BLaER1 treated with 17β-estradiol and CSF1 and Interleukin-3, amounts not matched to agents 10 nM and 100 nM (cell line): ENCODE measurements around the gene PABPC1L.

Experiments
- H3K27ac ChIP-seq, 11 experiments: shearing (Covaris generic); formaldehyde crosslinking; 2 replicates each; pipeline ENCODE4 v1.8.1; 2022
- H3K27me3 ChIP-seq, 11 experiments: shearing (Covaris generic); formaldehyde crosslinking; 2 replicates each; pipeline ENCODE4 v1.8.1; 2022
- H3K36me3 ChIP-seq, 11 experiments: shearing (Covaris generic); formaldehyde crosslinking; 2 replicates each; pipeline ENCODE4 v1.8.1; 2022
- H3K4me1 ChIP-seq, 10 experiments: shearing (Covaris generic); formaldehyde crosslinking; 2 replicates each; pipeline ENCODE4 v1.8.1; 2022
- H3K4me2 ChIP-seq, 11 experiments: shearing (Covaris generic); formaldehyde crosslinking; 2 replicates each; pipeline ENCODE4 v1.8.1; 2022
- H3K4me3 ChIP-seq, 10 experiments: shearing (Covaris generic); formaldehyde crosslinking; 2 replicates each; pipeline ENCODE4 v1.8.1; 2022
- H3K9ac ChIP-seq, 11 experiments: shearing (Covaris generic); formaldehyde crosslinking; 2 replicates each; pipeline ENCODE4 v1.8.1; 2022
- H3K9me3 ChIP-seq, 11 experiments: shearing (Covaris generic); formaldehyde crosslinking; replicated peaks in 1 of 11; 2 replicates each; pipeline ENCODE4 v1.8.1; 2022
- H4K20me1 ChIP-seq, 11 experiments: shearing (Covaris generic); formaldehyde crosslinking; 2 replicates each; pipeline ENCODE4 v1.8.1; 2022
- Cebpa-rat ChIP-seq, 11 experiments: shearing (Covaris generic); IDR thresholded peaks; 2 replicates each; pipeline ENCODE4 v1.8.1; 2022

PABPC1L gene

DNA sequence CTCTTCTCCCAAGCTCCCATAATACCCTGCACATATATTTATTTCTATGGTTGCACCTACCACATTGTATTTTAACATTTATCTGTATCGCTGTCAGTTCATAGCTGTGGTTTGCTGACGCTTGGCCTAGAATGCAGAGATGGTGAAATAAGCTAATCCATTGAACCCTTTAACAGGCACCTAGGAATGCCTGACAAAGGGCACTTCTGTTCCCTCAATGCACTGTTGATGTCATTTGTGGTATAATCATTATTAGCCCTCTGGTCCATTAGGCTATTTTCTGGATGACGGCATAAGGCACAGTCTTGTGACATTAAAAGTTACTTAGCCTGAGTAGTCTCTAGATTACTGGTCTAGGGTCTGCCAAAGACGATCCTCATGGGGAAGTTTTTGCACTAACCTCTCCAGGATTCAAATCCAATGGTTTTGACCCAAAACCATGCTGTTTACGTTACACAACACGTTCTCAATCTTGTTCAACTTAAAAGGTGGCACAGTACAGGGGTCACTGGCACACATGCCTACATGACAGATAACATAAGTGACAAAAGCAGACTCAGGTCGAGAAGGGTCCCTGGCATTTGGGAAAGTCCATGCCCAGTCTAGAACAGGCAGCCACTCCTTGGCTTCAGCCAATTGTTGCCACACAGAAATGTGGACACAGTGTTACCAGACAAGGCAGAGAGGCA, 26.5 kb upstream of the PABPC1L start:
- Histone ChIP-seq H3K27me3 (no peaks in the 10 kb centered on the region), H3K9ac (no peak overlapping the region), H3K4me1 (peaks cover 22 to 30% (median 27%) of the 10 kb centered on the region in 10 experiments), H3K4me3 (no peak overlapping the region), H4K20me1 (peaks cover 25 to 28% (median 27%) of the 10 kb centered on the region in 11 experiments), H3K4me2 (no peak overlapping the region), H3K27ac (no peak overlapping the region), H3K36me3 (peaks cover 3 to 17% (median 12%) of the 10 kb centered on the region in 11 experiments; a peak in 17 of 22 replicates), H3K9me3 (no peaks in the 10 kb centered on the region)
- TF ChIP-seq Cebpa-rat (IDR thresholded peaks at IDR 0.05): no peak

DNA sequence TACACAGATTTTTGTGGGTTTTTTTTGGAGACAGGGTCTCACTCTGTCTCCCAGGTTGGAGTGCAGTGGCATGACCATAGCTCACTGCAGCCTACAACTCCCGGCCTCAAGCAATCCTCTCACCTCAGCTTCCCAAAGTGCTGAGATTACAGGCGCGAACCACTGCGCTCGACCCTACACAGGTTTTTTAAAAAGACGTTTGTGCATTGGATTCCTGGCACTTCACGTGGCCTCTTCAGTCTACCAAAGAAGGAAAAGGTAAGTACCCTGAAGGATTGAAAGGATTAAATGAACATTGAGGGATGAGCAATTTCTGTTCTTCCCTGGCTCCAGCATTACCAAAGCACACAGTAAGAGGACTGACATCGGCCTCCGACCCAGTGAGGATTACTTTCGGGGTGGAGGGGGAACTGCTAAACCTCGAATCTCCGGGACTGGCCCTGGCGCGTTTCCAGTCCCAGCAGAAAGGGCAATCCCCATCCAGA, 24.9 kb upstream of the PABPC1L start:
- no peaks in the 10 kb centered on the region for H3K27me3 ChIP-seq
- H4K20me1 ChIP-seq: peaks cover 40 to 44% (median 43%) of the 10 kb centered on the region in 11 experiments
- H3K27ac ChIP-seq: peak overlapping the region in 10 of 11 experiments; percentile 98 to 100 (median 99); a peak in 20 of 22 replicates
- peak overlapping the region; percentile 68 to 94 (median 83) for H3K4me2 ChIP-seq
- TF ChIP-seq Cebpa-rat (IDR thresholded peaks at IDR 0.05): no peak
- H3K9me3 ChIP-seq: no peaks in the 10 kb centered on the region
- H3K4me3 ChIP-seq: peak overlapping the region; percentile 89 to 100 (median 98)
- peak overlapping the region; percentile 69 to 100 (median 99) for H3K9ac ChIP-seq
- peaks cover 3 to 33% (median 21%) of the 10 kb centered on the region in 11 experiments; a peak in 17 of 22 replicates for H3K36me3 ChIP-seq
- H3K4me1 ChIP-seq: peaks cover 34 to 44% (median 39%) of the 10 kb centered on the region in 10 experiments

DNA sequence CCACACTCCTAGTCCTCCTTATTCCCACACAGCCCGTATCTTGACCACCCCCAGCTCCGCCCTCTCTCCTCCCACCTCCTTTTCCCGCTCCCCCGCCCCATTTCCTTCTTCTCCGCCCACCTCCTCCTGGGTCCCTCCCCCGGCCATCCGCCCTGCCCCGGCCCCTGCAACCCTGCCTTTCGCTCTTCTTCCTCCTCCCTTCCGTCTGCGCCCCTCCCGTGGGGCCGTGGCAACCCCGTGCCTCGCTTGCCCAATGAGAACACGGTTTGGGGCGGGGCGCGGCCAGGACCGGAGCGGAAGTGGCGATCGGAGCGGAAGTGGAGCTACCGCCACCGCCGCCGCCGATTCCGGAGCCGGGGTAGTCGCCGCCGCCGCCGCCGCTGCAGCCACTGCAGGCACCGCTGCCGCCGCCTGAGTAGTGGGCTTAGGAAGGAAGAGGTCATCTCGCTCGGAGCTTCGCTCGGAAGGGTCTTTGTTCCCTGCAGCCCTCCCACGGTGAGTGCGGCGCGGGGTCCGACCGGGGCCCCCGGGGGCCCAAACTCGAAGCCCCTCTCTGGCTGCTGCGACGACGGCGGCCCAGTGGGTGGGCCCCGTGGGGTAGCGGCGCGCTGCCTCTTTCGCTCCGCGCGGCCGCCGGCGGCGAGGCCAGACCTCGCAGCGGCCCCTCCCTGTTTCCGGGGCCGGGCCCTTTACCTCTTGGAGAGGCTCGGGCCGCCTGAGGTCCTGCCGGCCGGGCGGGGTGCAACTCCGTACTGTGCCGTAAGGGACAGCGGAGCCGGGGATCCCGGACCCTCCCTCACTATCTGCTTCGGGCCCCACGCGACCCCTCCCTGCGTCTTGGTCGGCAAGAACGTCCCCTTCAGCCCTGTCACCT, 24.2 kb upstream of the PABPC1L start, which contains the start of gene YWHAB:
Gene YWHAB (plus strand): TSS at position 314 of the 874 bp plus-strand sequence. CDS start 15,829 bp downstream, outside the sequence.
- no peak for TF ChIP-seq Cebpa-rat (IDR thresholded peaks at IDR 0.05)
- Histone ChIP-seq H4K20me1 (peaks cover 47 to 51% (median 50%) of the 10 kb centered on the region in 11 experiments), H3K27ac (peak within 1 kb of the TSS; percentile 94 to 100 (median 99)), H3K9me3 (no peaks in the 10 kb centered on the region), H3K4me2 (peak within 1 kb of the TSS; percentile 85 to 99 (median 93)), H3K4me3 (peak within 1 kb of the TSS; percentile 89 to 100 (median 98)), H3K9ac (peak within 1 kb of the TSS; percentile 97 to 100 (median 99)), H3K36me3 (peaks cover 3 to 37% (median 24%) of the 10 kb centered on the region in 11 experiments; a peak in 18 of 22 replicates), H3K4me1 (peaks cover 36 to 48% (median 43%) of the 10 kb centered on the region in 10 experiments), H3K27me3 (no peaks in the 10 kb centered on the region)

DNA sequence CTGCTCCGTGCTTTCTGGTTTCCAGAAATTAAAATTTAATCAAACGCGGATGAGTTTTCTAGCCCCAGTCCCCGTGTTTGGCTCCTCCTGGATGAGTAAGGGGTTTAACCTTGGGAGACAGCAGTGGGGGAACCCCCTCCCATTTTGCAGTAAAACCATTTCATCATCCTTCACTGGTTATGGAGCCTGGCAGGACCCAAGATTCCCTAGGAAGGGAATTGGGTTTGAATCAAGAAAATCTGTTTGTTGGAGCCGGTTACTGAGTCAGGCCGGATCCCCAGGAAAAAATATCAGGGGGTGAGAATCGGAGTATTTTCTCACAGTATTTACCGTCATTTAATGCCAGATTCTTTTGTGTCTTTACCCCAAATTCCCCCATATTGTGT, 23.6 kb upstream of the PABPC1L start:
- Histone ChIP-seq H3K4me3 (peak overlapping the region; percentile 89 to 100 (median 98)), H4K20me1 (peaks cover 54 to 57% (median 56%) of the 10 kb centered on the region in 11 experiments), H3K9ac (peak overlapping the region; percentile 97 to 100 (median 99)), H3K27ac (peak overlapping the region; percentile 94 to 100 (median 99)), H3K27me3 (no peaks in the 10 kb centered on the region), H3K4me2 (peak overlapping the region; percentile 83 to 99 (median 93)), H3K9me3 (no peaks in the 10 kb centered on the region), H3K4me1 (peaks cover 37 to 55% (median 47%) of the 10 kb centered on the region in 10 experiments), H3K36me3 (peaks cover 7 to 42% (median 30%) of the 10 kb centered on the region in 11 experiments; a peak in 20 of 22 replicates)
- TF ChIP-seq Cebpa-rat (IDR thresholded peaks at IDR 0.05): no peak

DNA sequence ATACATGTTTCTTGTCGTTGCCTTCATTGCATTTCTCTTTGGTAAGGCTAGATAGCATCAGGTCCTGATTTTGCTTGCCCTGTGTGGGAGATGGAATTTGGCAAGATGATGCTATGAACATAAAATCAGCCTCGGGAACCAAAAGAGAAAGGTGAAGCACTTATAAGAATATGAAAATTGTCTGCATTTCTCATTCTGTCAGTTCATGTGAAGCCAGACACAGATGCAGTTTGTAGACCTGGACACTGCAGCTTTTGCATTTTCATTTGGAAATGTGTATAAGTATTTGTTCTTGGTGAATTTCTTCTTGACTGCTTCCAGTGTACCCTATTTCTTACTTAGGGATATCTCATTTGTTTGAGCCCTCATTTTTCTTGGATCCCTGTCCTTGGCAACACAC, 23.0 kb upstream of the PABPC1L start:
- peak overlapping the region; percentile 89 to 100 (median 98) for H3K4me3 ChIP-seq
- no peaks in the 10 kb centered on the region for H3K27me3 ChIP-seq
- TF ChIP-seq Cebpa-rat (IDR thresholded peaks at IDR 0.05): no peak
- peaks cover 59 to 63% (median 62%) of the 10 kb centered on the region in 11 experiments for H4K20me1 ChIP-seq
- peaks cover 37 to 60% (median 53%) of the 10 kb centered on the region in 10 experiments for H3K4me1 ChIP-seq
- peaks cover 13 to 48% (median 36%) of the 10 kb centered on the region in 11 experiments; a peak in 20 of 22 replicates for H3K36me3 ChIP-seq
- no peaks in the 10 kb centered on the region for H3K9me3 ChIP-seq
- H3K27ac ChIP-seq: peak overlapping the region; percentile 94 to 100 (median 99); a peak in 18 of 22 replicates
- peak overlapping the region; percentile 83 to 99 (median 93) for H3K4me2 ChIP-seq
- peak overlapping the region; percentile 97 to 100 (median 99) for H3K9ac ChIP-seq

DNA sequence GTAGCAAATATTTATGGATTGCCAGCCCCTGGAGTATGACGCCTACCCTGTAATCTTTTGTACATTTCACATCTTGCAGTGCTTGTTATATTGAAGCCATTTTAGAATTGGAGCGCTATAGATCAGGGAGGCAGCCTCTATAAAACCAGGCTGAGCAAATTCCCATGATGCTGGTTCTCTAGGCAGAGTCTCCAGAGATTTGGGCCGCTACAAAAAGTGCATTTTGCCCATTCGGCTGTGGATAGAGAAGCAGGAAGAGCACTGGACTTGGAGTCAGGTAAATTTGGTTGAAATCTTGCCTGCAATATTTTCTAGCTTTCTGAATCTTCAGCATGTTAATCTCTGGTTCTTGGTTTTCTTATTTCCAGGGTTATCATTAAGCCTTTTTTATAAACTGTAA, 22.4 kb upstream of the PABPC1L start:
- H3K9ac ChIP-seq: peak overlapping the region; percentile 97 to 100 (median 99)

DNA sequence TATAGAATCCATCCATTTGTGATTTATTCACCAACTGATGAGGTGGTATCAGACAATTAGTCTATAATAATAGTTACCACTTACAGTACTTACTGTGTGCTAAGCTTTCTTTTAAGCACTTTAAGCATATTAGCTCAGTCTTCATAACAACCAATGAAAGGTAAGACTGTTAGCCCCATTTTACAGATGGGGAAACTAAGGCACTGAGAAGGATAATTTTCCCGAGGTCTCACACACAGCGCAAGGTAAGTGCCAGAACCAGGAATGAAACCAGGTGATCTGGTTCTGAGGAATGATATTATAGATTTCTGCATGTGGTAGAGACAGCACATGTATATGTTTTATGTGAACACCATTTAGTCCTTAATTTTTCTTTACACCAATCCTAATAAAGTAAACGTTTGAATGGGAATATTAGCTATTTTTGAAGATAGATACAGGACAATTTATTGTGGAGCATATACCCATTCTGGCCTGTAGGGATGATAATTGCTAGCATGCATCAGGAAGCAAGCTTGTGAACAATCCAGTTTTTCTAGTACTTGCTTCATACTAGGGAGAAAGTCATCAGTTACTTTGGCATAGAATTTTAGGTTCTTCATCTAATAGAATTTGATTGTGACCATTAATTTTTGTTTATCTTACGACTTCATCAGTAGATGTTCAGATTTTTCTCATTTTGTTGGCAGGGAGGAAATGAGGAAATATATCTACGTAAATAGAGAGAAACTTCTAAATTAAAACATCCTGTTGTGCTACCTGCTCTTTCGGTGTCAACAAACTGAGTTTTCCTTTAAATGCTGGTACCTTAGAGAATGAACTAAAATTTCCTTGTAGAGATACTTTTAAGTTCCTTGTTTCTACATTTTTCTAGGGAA, 21.4 kb upstream of the PABPC1L start:
- Histone ChIP-seq H3K4me2 (peak overlapping the region; percentile 83 to 99 (median 93)), H3K36me3 (peaks cover 19 to 64% (median 39%) of the 10 kb centered on the region in 11 experiments; a peak in 20 of 22 replicates), H3K9me3 (no peaks in the 10 kb centered on the region), H3K27me3 (no peaks in the 10 kb centered on the region), H3K9ac (peak overlapping the region in 5 of 11 experiments; percentile 1 to 100 (median 21); a peak in 5 of 22 replicates), H3K4me3 (peak overlapping the region; percentile 89 to 100 (median 98); a peak in 14 of 20 replicates), H4K20me1 (peaks cover 65 to 79% (median 78%) of the 10 kb centered on the region in 11 experiments), H3K27ac (peak overlapping the region in 3 of 11 experiments; percentile 1 to 30 (median 11); a peak in 3 of 22 replicates), H3K4me1 (peaks cover 37 to 77% (median 65%) of the 10 kb centered on the region in 10 experiments)
- no peak for TF ChIP-seq Cebpa-rat (IDR thresholded peaks at IDR 0.05)

More for the DNA sequence above, 22.4 kb upstream of the PABPC1L start:
- Histone ChIP-seq H3K4me1 (peaks cover 37 to 67% (median 58%) of the 10 kb centered on the region in 10 experiments), H3K4me3 (peak overlapping the region; percentile 89 to 100 (median 98)), H3K27ac (peak overlapping the region in 1 of 11 experiments; percentile 35; a peak in 3 of 22 replicates), H3K36me3 (peaks cover 18 to 54% (median 38%) of the 10 kb centered on the region in 11 experiments; a peak in 20 of 22 replicates), H3K4me2 (peak overlapping the region; percentile 83 to 99 (median 93)), H4K20me1 (peaks cover 65 to 69% (median 69%) of the 10 kb centered on the region in 11 experiments), H3K9me3 (no peaks in the 10 kb centered on the region), H3K27me3 (no peaks in the 10 kb centered on the region)
- TF ChIP-seq Cebpa-rat (IDR thresholded peaks at IDR 0.05): no peak
